CD4-positive, CD25-positive, alpha-beta regulatory T cell (primary cell): ENCODE results near the gene DNAH10. TPM values are rescaled to one million over a fixed set of nuclear protein-coding genes. Genes with fewer than 3 reads are reported as not detected.

Experiments used
- ATAC-seq, 2 donors: fragments of 150-1000 bp; cut with Tn5 transposase; one replicate each; pipeline ENCODE4 v1.10.0; 2021; ENCODE audit warnings: low read depth in 2 of 2, moderate number of reproducible peaks in 2 of 2, moderate library complexity in 1 of 2
- DNase-seq, 3 donors: peaks; one replicate each; pipeline versions ENCODE4 v3.0.0 to v3.0.0-alpha.2; 2012 to 2022; ENCODE audit warnings: mixed read lengths in 1 of 3
- H3K27ac ChIP-seq: one replicate; pipeline ENCODE4 v1.7.0; 2013; ENCODE audit warnings: mild to moderate bottlenecking, low read length; ENCODE audit not compliant: insufficient read depth, poor library complexity, severe bottlenecking
- H3K27me3 ChIP-seq: one replicate; pipeline ENCODE4 v1.7.0; 2013; ENCODE audit warnings: low read length; ENCODE audit not compliant: control insufficient read depth, insufficient read depth
- H3K36me3 ChIP-seq: one replicate; pipeline ENCODE4 v1.7.0; 2013; ENCODE audit warnings: mild to moderate bottlenecking, low read length, moderate library complexity; ENCODE audit not compliant: control insufficient read depth, insufficient read depth
- H3K4me1 ChIP-seq: 2 replicates; pipeline ENCODE4 v1.7.0; 2013; ENCODE audit warnings: mild to moderate bottlenecking, low read length; ENCODE audit not compliant: insufficient read depth, control insufficient read depth, poor library complexity, severe bottlenecking
- H3K4me3 ChIP-seq: one replicate; pipeline ENCODE4 v1.7.0; 2013; ENCODE audit warnings: low read depth, mild to moderate bottlenecking, low read length, moderate library complexity
- H3K9me3 ChIP-seq, 2 experiments: 1 replicate in 1 of 2; 2 replicates in 1 of 2; pipeline ENCODE4 v1.7.0; 2013; ENCODE audit warnings: low read length in 2 of 2, mild to moderate bottlenecking in 1 of 2, moderate library complexity in 1 of 2; ENCODE audit not compliant: control insufficient read depth in 2 of 2
- H3K27ac Mint-ChIP-seq, 3 donors: one replicate each; pipeline ENCODE4 v1.8.0; 2020 to 2022; ENCODE audit warnings: mild to moderate bottlenecking in 3 of 3, mixed read lengths in 3 of 3, moderate library complexity in 2 of 3
- H3K27me3 Mint-ChIP-seq: one replicate; pipeline ENCODE4 v1.8.0; 2022; ENCODE audit warnings: mild to moderate bottlenecking, mixed read lengths
- H3K36me3 Mint-ChIP-seq: one replicate; pipeline ENCODE4 v1.8.0; 2020; ENCODE audit warnings: mixed read lengths
- H3K4me1 Mint-ChIP-seq, 4 donors: one replicate each; pipeline ENCODE4 v1.8.0; 2020 to 2022; ENCODE audit warnings: mixed read lengths in 4 of 4, mild to moderate bottlenecking in 1 of 4
- H3K4me3 Mint-ChIP-seq, 4 donors: one replicate each; pipeline ENCODE4 v1.8.0; 2020 to 2022; ENCODE audit warnings: mild to moderate bottlenecking in 4 of 4, mixed read lengths in 4 of 4, moderate library complexity in 3 of 4
- H3K9me3 Mint-ChIP-seq, 7 donors: one replicate each; pipeline ENCODE4 v1.8.0; 2020 to 2022; ENCODE audit warnings: mixed read lengths in 7 of 7, mild to moderate bottlenecking in 3 of 7, moderate library complexity in 2 of 7
- polyA plus RNA-seq, 4 donors: library from polyadenylated mRNA; unstranded; fragments of 300-500 nt; fragmentation: Illumina TruSeq; gene quantifications; one replicate each; pipeline ENCODE4 v1.2.3, GENCODE V29; 2021
- total RNA-seq: library from RNA; stranded (reverse); gene quantifications from one replicate; pipeline ENCODE4 v1.2.3, GENCODE V29; 2022

Gene DNAH10
- total and polyA plus RNA-seq, 5 donors from 2014 or later, result 0.02 to 0.07 TPM; not detected in 3

GRCh38 chr12:123962513-123962912, 200.4 kb downstream of the DNAH10 start:
- H3K4me3 Mint-ChIP-seq, result no peak overlapping the region
- ATAC-seq, result no peak
- H3K36me3 Mint-ChIP-seq, result no peaks in the 10 kb centered on the region
- DNase-seq, result no peak
- no peaks in the 10 kb centered on the region for H3K9me3 Mint-ChIP-seq
- H3K27ac ChIP-seq, result no peak overlapping the region
- H3K36me3 ChIP-seq, result no peaks in the 10 kb centered on the region
- H3K27me3 ChIP-seq, result no peaks in the 10 kb centered on the region
- H3K4me1 ChIP-seq, result no peaks in the 10 kb centered on the region
- peaks cover 0 to 6% (median 4%) of the 10 kb centered on the region in 4 donors for H3K4me1 Mint-ChIP-seq
- H3K27me3 Mint-ChIP-seq, result no peaks in the 10 kb centered on the region
- no peak overlapping the region for H3K4me3 ChIP-seq
- H3K27ac Mint-ChIP-seq, result no peak overlapping the region
- no peaks in the 10 kb centered on the region for H3K9me3 ChIP-seq

GRCh38 chr12:123963821-123964220, 201.7 kb downstream of the DNAH10 start:
- no peak overlapping the region for H3K4me3 ChIP-seq
- no peaks in the 10 kb centered on the region for H3K36me3 ChIP-seq
- H3K27me3 Mint-ChIP-seq, result no peaks in the 10 kb centered on the region
- DNase-seq (no peak), ATAC-seq (no peak)
- H3K4me1 ChIP-seq, result no peaks in the 10 kb centered on the region
- H3K4me1 Mint-ChIP-seq, result peaks cover 0 to 7% (median 4%) of the 10 kb centered on the region in 4 donors
- H3K9me3 ChIP-seq, result no peaks in the 10 kb centered on the region
- H3K27me3 ChIP-seq, result no peaks in the 10 kb centered on the region
- no peak overlapping the region for H3K27ac Mint-ChIP-seq
- no peaks in the 10 kb centered on the region for H3K36me3 Mint-ChIP-seq
- H3K4me3 Mint-ChIP-seq, result no peak overlapping the region
- H3K27ac ChIP-seq, result no peak overlapping the region
- H3K9me3 Mint-ChIP-seq, result no peaks in the 10 kb centered on the region

GRCh38 chr12:123965382-123965781, 203.3 kb downstream of the DNAH10 start:
- no peaks in the 10 kb centered on the region for H3K4me1 ChIP-seq
- no peak overlapping the region for H3K4me3 ChIP-seq
- no peak overlapping the region for H3K27ac ChIP-seq
- Mint-ChIP-seq H3K27me3 (no peaks in the 10 kb centered on the region), H3K27ac (no peak overlapping the region), H3K4me3 (no peak overlapping the region), H3K9me3 (no peaks in the 10 kb centered on the region), H3K36me3 (no peaks in the 10 kb centered on the region), H3K4me1 (peaks cover 0 to 16% (median 10%) of the 10 kb centered on the region in 4 donors)
- DNase-seq (no peak), ATAC-seq (no peak)
- H3K36me3 ChIP-seq, result no peaks in the 10 kb centered on the region
- no peaks in the 10 kb centered on the region for H3K27me3 ChIP-seq
- H3K9me3 ChIP-seq, result no peaks in the 10 kb centered on the region

- Histone ChIP-seq H3K4me3 (no peak overlapping the region), H3K27ac (no peak overlapping the region), H3K4me1 (peaks cover 5% of the 10 kb centered on the region), H3K9me3 (no peaks in the 10 kb centered on the region), H3K36me3 (no peaks in the 10 kb centered on the region), H3K27me3 (no peaks in the 10 kb centered on the region)
- ATAC-seq (no peak), DNase-seq (no peak)
- H3K27ac Mint-ChIP-seq, result no peak overlapping the region
- H3K9me3 Mint-ChIP-seq, result no peaks in the 10 kb centered on the region
- no peaks in the 10 kb centered on the region for H3K36me3 Mint-ChIP-seq
- H3K4me3 Mint-ChIP-seq, result no peak overlapping the region
- no peaks in the 10 kb centered on the region for H3K27me3 Mint-ChIP-seq
- H3K4me1 Mint-ChIP-seq, result peaks cover 0 to 20% (median 20%) of the 10 kb centered on the region in 4 donors
Observed at GRCh38 chr12:123966596-123966995, 204.5 kb downstream of the DNAH10 start.

GRCh38 chr12:123967121-123967586, 205.1 kb downstream of the DNAH10 start:
- no peak overlapping the region for H3K4me3 Mint-ChIP-seq
- Histone ChIP-seq H3K9me3 (no peaks in the 10 kb centered on the region), H3K4me3 (no peak overlapping the region), H3K27ac (no peak overlapping the region), H3K27me3 (no peaks in the 10 kb centered on the region), H3K4me1 (peaks cover 9% of the 10 kb centered on the region), H3K36me3 (no peaks in the 10 kb centered on the region)
- no peaks in the 10 kb centered on the region for H3K27me3 Mint-ChIP-seq
- H3K9me3 Mint-ChIP-seq, result no peaks in the 10 kb centered on the region
- DNase-seq (no peak), ATAC-seq (no peak)
- H3K36me3 Mint-ChIP-seq, result no peaks in the 10 kb centered on the region
- no peak overlapping the region for H3K27ac Mint-ChIP-seq
- peaks cover 0 to 22% (median 21%) of the 10 kb centered on the region in 4 donors for H3K4me1 Mint-ChIP-seq

GRCh38 chr12:123971449-123971769, 209.3 kb downstream of the DNAH10 start:
- peak overlapping the region; percentile 11 to 93 (median 83) for H3K27ac Mint-ChIP-seq
- H3K36me3 Mint-ChIP-seq, result peaks cover 6% of the 10 kb centered on the region
- H3K27me3 Mint-ChIP-seq, result peaks cover 4% of the 10 kb centered on the region
- Histone ChIP-seq H3K4me1 (peaks cover 19% of the 10 kb centered on the region), H3K9me3 (no peaks in the 10 kb centered on the region), H3K36me3 (no peaks in the 10 kb centered on the region), H3K4me3 (peak overlapping the region; percentile 79), H3K27me3 (no peaks in the 10 kb centered on the region), H3K27ac (peak overlapping the region; percentile 37)
- peaks cover 5 to 37% (median 27%) of the 10 kb centered on the region in 4 donors for H3K4me1 Mint-ChIP-seq
- peak overlapping the region; percentile 90 to 94 (median 94) for H3K4me3 Mint-ChIP-seq
- peaks cover 0 to 3% (median 0%) of the 10 kb centered on the region in 7 donors for H3K9me3 Mint-ChIP-seq
- DNase-seq (no peak), ATAC-seq (no peak)

- Mint-ChIP-seq H3K4me1 (peaks cover 5 to 37% (median 27%) of the 10 kb centered on the region in 4 donors), H3K27ac (peak overlapping the region; percentile 2 to 93 (median 83)), H3K4me3 (peak overlapping the region; percentile 90 to 94 (median 94)), H3K27me3 (peaks cover 4% of the 10 kb centered on the region), H3K9me3 (peaks cover 0 to 3% (median 0%) of the 10 kb centered on the region in 7 donors), H3K36me3 (peaks cover 7% of the 10 kb centered on the region)
- ATAC-seq (no peak), DNase-seq (peak; percentile 7 to 54 (median 40))
- H3K36me3 ChIP-seq, result no peaks in the 10 kb centered on the region
- H3K4me1 ChIP-seq, result peaks cover 19% of the 10 kb centered on the region
- H3K27ac ChIP-seq, result peak overlapping the region; percentile 37
- H3K27me3 ChIP-seq, result no peaks in the 10 kb centered on the region
- no peaks in the 10 kb centered on the region for H3K9me3 ChIP-seq
- H3K4me3 ChIP-seq, result peak overlapping the region; percentile 79
Observed at GRCh38 chr12:123971770-123972456, 209.8 kb downstream of the DNAH10 start.
